Renal pelvis (tissue), 12 donors: ENCODE results near the gene ASB14. TPM values are rescaled to one million over a fixed set of nuclear protein-coding genes. Genes with fewer than 3 reads are reported as not detected.
"Not testable (repeated sequence)": the region's sequence is repeated elsewhere in the genome, so short reads cannot be mapped to it uniquely, and the experiment has no call there.

Experiments
- DNase-seq: peaks from one replicate; pipeline ENCODE4 v3.0.0-alpha.2; 2013
- long read RNA-seq, 16 experiments: transcript quantifications; one replicate each; lab custom pipeline, GENCODE V29; 2026
- polyA plus RNA-seq, 3 donors: library from polyadenylated mRNA; unstranded; fragments of 120-200 nt; gene quantifications; one replicate each; pipeline ENCODE4 v1.2.1, GENCODE V29; 2013; ENCODE audit not compliant: insufficient read length in 3 of 3

Gene ASB14
- 1 to 10 TPM in 1 of 3 donors, under 1 TPM in 2; 0.56 to 1.6 (median 0.97) TPM for polyA plus RNA-seq
- long read RNA-seq, donor 1 = 0 reads
- long read RNA-seq, donor 2, partial matches to known transcripts = 38 of 38 reads
- long read RNA-seq, donor 2, other reads (novel, unspliced or antisense) = 0 of 38 reads
- long read RNA-seq, donor 3 = 0 reads
- long read RNA-seq, donor 4 = 0 reads
- long read RNA-seq, donor 5 = 0 reads
- long read RNA-seq, donor 6 = 0 reads
- long read RNA-seq, donor 7 = 0 reads
- long read RNA-seq, donor 8 = 0 reads
- long read RNA-seq, donor 9 = 0 reads
- long read RNA-seq, donor 10 = 0 reads
- long read RNA-seq, donor 11 = 0 reads
- long read RNA-seq, donor 12, partial matches to known transcripts = 65 of 65 reads
- long read RNA-seq, donor 12, other reads (novel, unspliced or antisense) = 0 of 65 reads
- long read RNA-seq, donor 13 = 0 reads
- long read RNA-seq, donor 14 = 0 reads
- long read RNA-seq, donor 15 = 0 reads
- long read RNA-seq, donor 16 = 0 reads

DNA sequence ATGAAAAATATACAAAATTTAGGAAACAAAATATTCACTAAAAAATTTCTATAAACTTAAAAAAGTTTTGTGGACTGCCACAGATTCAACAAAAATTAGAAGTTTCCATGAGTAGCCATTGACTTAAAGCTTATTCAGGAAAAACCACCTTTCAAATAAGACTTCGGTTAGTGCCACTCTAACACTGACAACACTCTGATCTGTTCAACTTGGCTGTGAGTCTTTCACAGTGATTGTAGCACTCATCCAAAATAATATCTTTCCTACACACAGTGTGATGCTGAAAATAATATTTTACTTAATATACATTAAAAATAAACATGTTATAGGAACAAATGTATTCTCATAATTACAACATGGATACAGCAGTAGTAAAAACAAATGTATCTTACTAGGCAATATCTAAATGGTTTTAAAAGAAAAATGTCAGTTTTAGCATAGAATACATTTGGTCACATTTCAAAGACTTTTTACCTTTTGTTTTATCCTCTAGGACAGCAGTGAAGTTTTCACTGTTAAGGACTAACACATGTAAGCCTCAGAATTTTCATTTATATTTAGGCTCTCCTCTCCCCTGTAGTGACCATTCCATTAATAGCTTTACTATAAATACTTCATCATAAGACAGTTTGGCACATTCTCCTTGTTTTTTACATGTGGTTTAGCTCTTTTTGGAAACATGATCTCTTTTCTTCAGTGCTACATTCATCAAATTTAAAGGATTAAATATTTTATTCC is at the start of gene ASB14:
ASB14 (minus strand) TSS at position 527 of the 738 bp plus-strand sequence. CDS start 652 bp downstream, outside the sequence.
- DNase-seq = no peak

DNA sequence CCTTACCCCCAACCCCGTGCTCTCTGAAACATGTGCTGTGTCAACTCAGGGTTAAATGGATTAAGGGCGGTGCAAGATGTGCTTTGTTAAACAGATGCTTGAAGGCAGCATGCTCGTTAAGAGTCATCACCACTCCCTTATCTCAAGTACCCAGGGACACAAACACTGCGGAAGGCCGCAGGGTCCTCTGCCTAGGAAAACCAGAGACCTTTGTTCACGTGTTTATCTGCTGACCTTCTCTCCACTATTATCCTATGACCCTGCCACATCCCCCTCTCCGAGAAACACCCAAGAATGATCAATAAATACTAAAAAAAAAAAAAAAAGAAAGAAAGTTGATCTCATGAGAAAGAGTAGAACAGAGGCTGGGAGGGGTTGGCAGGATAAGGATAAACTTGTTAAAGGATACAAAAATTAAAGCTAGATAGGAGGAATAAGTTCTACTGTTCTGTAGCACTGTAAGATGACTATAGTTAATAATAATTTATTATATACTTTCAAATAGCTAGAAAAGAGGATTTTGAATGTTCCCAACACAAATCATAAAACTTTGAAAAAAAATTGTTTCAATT is 46.7 kb upstream of the ASB14 start:
- not testable (repeated sequence) for DNase-seq

DNA sequence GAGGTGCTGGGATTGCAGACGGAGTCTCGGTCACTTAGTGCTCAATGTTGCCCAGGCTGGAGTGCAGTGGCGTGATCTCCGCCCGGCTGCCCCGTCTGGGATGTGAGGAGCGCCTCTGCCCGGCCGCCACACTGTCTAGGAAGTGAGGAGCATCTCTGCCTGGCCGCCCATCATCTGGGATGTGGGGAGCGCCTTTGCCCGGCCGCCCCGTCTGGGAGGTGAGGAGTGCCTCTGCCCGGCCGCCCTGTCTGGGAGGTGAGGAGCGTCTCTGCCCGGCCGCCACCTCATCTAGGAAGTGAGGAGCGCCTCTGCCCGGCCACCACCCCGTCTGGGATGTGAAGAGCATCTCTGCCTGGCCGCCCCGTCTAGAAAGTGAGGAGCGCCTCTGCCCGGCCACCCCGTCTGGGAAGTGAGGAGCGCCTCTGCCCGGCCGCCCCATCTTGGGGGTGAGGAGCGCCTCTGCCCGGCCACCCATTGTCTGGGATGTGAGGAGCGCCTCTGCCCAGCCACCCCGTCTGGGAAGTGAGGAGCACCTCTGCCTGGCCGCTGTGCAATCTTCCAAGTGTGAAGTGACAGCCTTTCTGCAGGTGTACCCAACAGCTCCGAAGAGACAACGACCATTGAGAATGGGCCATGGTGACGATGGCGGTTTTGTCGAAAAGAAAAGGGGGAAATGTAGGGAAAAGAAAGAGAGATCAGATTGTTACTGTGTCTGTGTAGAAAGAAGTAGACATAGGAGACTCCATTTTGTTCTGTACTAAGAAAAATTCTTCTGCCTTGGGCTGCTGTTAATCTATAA is 46.0 kb upstream of the ASB14 start:
- not testable (repeated sequence) for DNase-seq

DNA sequence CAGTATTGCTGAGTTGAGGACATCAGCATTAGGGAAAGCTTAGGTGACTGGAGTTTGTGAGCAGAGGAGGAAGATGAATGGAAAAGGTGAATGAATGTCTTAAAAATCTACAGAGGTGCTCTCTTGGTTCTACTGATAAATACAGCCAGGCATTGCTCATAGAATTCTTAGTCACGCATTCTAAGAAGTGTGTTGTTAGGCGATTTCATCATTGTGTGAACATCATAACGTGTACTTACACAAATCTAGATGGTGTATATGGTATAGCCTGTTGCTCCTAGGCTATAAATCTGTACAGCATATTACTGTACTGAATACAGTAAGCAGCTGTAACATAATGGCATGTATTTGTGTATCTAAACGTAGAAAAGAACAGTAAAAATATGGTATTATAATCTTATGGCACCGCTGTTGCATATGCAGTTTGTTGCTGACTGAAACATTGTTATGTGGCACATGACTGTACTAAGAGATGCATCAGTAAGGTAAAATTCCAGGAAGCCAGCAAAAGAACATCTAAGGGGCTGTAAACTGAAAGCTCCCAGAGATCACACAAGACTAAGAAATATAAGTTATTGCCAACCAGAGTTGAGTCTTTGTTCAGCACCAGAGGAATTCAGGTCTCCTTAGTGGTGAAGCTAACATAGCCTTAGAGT is 42.9 kb upstream of the ASB14 start:
- DNase-seq = no peak

DNA sequence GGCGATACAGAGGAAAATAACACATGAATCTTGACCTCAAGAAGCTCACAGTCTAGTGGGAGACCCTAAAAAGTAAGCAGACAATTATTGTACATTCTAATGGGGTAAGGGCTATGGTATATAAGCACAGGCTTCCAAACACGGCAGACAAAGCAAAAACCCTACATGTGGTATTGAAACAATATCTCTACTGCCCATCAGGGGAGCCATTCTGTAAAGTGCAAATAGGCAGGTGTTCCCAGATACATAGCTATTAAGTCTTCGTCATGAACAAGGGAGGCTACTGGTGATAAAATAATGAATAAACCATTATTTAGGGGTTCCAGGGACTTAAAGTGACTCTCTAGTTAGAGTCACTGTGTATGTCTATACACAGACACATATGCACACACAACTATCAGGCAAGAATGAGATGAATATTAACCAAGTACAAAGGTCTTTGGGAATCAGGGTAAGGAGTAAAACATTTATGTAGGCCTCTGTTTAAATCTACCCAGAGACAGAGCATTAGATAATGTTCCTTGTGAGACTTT is 38.7 kb upstream of the ASB14 start:
- no peak for DNase-seq

DNA sequence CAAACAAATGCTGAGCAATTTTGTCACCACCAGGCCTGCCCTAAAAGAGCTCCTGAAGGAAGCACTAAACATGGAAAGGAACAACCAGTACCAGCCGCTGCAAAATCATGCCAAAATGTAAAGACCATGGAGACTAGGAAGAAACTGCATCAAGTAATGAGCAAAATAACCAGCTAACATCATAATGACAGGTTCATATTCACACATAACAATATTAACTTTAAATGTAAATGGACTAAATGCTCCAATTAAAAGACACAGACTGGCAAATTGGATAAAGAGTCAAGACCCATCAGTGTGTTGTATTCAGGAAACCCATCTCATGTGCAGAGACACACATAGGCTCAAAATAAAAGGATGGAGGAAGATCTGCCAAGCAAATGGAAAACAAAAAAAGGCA is 34.0 kb upstream of the ASB14 start:
- DNase-seq = not testable (repeated sequence)

DNA sequence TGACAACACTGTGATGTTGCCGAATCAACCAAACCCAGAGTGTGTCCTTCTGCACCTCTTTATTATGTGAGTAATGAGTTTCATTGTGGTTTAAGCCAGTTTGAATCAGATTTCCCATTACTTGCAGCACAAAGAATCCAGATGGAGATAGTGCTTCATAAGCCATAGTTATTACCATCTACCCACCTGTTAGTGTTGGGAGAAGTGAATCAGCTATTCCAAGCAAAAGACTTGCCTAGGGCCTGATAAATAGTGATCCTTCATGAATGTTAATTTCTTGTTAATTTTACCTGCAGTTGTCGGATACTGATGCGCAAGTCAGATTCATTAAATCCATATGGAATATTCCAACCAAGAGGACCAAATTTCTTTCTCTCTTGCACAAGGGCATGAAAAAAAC is 21.7 kb upstream of the ASB14 start:
- DNase-seq = no peak

DNA sequence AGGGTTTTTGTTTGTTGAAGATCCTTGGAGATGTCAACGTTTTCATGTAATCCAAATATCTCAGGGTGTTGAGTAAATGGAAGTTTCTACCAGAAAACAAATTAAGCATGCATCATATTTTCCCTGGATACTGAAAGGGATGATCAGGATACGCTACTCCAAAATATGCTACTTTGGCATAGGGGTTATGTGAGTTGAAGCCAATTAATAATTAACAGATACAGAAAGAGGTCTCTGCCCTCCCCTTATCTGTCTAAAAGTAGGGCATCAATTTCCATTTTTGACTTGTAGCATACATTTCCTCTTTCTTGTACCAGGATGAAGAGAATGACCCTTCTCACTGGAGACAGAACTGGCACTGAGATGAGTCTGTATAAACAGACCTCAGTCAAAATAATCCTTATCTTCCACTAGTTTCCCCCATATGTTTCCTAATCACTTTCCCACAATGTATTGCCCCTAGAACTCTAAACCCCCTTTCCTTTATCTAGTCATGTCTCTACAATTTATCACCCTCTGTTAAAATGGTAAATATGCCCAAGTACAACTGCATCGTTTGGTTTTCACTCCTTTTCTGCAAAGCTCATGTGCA is 17.4 kb upstream of the ASB14 start:
- no peak for DNase-seq

DNA sequence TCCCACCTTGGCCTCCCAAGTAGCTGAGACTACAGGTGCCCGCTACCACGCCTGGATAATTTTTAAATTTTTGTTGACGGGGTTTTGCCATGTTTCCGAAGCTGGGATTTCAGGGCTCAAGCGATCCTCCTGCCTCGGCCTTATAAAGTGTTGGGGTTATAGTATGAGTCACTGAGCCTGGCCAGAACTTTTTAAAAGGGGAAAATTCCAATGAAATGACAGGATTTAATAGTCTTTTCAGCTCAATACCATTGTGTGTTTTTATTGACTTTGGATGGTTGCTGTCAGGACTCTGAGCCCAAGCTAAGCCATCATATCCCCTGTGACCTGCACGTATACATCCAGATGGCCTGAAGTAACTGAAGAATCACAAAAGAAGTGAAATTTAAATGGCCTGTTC is 11.0 kb upstream of the ASB14 start:
- DNase-seq = not testable (repeated sequence)

DNA sequence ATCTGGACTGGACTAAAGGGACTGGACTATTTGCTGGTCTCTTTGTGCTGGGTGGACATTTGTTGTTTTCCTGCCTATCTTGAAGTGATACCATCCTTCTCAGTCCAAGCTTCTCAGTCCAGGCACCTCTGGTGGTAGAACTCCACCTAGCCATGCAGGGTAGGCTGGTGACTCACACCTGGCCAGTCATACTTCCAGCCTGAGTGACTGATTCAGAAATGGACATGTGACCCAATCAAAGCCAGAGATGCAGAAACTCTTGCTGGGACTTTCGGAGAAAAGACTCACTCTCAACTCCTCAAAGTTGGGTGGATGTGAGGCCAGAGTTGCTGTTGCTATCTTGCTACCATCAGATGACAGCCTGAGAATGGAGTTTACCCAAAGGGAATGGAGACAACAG is 5.6 kb upstream of the ASB14 start:
- DNase-seq = no peak

DNA sequence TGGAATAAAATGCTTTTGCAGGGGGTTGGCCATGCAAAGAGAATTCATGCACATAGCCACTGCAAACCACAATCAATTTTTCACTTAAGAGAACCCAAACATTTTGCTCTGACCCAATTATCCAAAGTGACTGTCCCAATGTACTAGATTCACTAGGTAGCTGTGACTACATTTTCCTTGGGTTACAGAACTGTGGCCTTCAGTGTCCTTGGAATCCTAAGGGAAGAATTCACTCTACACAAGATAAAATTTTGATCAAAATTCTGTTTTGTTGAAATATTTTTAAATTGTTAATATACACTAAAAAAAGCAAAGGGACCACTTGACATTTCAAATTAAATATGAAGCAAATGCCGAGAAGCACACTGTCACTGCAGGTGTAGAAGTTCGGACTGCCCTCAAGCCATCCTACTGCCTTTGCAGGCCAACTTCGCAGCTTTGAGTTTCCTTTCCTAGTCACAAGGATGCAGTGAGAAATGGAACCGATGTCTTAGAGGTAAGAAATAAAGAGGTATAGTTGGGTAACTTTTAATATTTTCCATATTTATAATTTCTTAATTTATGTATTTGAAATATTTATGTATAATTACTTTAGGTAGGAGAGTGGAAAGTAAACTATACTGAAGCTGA is 527 bp upstream of the ASB14 start:
- DNase-seq = no peak

DNA sequence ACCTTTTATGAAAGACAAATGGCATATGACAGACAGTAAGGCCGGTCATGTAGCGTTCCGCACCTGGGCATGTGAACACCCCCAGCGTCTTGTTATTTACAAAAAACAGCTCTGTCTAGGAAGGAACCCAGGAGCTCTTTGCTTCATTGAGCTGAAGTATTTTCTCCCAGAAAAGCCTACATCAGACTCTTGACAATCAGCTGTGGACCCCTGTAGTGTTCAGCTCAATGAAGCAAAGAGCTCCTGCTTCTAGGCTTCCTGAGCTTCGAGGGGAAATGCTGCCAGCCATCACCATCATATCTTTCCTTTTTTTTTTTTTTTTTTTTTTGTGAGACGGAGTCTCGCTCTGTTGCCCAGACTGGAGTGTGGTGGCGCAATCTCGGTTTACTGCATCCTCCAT is 4.1 kb downstream of the ASB14 start:
- DNase-seq = no peak

DNA sequence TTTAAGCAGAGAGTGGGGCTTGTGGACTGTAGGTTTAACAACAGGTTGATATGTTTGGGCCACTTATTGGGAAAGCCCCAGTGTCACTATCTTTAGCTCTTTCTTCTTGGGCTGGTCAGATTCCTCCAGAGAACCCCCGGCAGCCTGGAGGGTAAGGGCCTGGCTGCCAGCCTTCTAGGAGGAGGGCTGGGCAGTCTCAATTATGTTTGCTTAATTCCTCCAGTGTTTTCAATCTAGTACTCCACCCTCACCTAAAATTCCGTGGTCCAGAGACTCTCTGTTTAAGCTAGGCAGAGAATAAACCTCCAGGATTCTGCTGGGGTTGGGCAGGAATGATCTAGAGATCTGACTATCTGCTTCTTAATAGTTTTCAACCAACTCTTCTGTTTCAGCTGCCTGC is 5.3 kb downstream of the ASB14 start:
- DNase-seq = no peak

DNA sequence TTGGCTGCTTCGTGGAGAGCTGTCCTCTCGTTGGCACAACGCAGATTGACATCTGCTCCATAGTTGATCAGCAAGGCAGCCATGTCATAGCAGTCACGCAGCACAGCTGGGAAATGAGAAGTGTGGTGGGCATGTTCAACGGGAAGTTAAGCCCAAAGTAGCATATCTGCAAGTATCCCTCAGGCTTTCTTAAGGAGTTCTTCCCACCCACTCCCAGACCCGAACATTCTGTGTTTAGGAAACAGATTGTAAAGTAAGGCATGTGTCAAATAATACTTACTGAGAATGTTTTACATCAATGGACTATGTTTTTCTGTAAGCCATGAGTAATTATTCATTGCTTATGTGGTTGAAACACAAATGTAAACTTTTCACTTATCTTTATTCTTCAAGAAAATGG is 9.2 kb downstream of the ASB14 start:
- no peak for DNase-seq

DNA sequence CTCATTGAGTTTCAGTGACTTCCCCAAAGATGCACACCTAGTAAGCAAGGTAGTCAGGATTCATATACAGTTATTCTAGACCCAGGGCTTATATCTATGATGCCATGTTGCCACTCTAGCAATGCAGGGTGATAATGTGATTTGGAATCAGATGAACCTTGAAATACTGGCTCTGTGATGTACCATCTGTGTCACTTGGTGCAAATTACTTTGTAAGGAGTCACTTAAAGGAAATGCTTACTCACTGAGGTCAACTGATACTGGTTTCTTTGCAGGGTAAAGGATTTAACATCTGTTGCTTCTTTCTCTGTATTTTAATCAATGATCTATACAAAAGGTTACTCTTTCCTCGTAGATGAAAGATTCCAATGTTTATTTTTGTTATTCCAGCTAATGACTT is 10.8 kb downstream of the ASB14 start:
- DNase-seq = no peak

DNA sequence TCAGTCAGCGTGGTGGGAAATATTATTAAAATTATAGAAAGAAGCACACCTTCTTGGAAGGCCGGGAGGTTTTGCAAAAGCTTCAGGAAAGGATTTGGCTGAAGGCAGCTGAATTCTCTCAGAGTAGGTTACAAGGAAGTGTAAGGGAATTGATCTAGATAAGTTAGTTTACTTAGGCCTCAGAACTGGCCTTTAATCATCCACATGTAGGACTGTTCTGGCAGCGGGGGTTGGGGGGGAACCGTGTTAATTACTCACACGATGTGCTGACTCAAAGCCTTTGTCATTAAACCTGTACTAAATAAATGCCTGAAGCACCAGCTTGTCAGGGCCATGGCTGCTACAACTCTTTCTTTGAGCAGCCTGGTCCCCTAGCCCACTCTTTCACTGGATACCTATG is 12.8 kb downstream of the ASB14 start:
- no peak for DNase-seq

DNA sequence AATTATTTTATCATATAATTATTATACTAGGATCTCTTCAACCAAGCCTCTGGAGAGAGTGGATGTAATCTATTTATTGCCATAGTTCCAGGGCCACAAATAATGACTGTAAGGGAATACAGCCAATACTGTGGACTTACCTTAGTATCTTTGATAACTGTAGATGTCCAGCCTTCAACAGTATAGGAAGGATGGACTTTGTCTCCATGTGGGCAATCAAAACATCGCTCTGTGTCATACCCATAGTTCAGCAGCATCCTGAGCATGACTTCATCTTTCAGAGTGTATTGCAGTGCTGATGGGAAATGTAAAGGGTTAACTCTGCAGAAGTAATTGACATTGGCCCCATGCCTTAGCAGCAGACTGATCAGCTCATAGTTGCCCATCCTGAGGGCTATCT is 14.2 kb downstream of the ASB14 start:
- no peak for DNase-seq

DNA sequence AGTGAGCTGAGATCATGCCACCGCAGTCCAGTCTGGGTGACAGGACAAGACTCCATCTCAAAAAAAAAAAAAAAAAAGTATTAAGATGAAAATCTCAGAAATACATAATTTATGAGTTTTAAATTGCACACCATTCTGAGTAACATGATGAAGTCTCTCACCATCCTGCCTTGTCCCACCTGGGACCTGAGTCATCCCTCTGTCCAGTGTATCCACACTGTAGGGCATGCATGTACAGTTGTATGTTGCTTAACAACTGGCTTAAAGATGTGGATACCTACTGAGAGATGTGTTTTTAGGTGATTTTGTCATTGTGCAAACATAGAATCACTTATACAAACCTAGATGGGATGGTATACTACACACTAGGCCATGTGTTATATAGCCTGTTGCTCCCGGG is 17.1 kb downstream of the ASB14 start:
- DNase-seq = no peak

DNA sequence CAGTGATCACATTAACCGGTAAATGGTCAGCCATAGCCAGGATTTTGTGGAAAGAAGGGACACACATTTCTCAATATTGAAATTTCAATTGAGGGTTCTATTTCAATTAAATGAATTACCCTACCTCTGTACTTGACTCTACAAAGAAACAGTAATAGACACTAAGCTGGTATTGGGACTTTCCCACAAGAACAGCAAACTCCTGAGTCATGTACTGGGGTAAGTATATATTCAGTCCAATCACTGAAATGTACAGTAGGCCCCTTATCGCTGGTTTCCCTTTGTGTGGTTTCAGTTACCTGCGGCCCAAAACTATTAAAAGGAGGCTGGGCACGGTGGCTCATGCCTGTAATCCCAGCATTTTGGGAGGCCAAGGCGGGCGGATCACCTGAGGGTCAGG is 17.6 kb downstream of the ASB14 start:
- DNase-seq = no peak

DNA sequence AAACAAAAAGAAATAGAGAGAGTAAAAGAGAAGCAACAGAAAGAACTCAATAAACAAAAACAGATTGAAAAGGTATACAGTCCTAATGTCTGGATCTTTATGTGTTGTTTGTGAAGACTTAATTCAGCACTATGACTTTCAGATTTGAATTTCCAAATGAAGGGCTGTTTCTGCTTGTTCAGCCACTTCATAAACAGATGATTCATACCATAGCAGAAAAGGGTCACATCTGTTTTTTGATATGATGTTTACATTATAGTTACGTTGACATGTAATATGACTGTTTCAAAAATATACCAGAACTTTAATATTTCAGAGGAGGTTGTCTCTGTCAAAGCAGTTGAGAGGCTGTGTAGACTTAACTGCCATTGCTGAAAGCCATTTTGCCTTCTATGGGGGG is 24.1 kb downstream of the ASB14 start:
- DNase-seq = no peak
